Right kidney (tissue), 1 donor: ENCODE results near the gene BNC1.
A peak's percentile ranks its signal among the peaks of the same experiment; 100 is the strongest.
"Not testable (repeated sequence)": the region's sequence is repeated elsewhere in the genome, so short reads cannot be mapped to it uniquely, and the experiment has no call there.

ENCODE experiments used
- DNase-seq: peaks from one replicate; pipeline ENCODE4 v3.0.0-alpha.2; 2016

BNC1 gene

DNA sequence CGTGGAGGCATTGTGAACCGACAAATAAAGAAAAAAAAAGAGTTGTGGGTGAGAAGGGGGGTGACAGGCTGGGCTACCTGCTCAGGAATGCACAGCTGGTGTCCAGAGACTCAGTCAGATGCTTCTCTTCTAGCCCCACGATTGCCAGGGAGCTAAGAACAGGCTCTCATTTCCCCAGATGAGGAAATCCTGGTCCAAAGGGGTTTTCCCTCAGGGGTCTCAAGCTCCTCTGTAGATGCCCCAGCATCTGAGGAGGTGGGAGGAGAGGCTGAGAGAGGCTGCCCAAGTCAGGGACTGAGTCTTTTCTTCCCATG is 35.5 kb downstream of the BNC1 start:
- no peak for DNase-seq

GRCh38 chr15:83248151-83249029 is 36.1 kb downstream of the BNC1 start:
- DNase-seq, result peak; percentile 39

DNA sequence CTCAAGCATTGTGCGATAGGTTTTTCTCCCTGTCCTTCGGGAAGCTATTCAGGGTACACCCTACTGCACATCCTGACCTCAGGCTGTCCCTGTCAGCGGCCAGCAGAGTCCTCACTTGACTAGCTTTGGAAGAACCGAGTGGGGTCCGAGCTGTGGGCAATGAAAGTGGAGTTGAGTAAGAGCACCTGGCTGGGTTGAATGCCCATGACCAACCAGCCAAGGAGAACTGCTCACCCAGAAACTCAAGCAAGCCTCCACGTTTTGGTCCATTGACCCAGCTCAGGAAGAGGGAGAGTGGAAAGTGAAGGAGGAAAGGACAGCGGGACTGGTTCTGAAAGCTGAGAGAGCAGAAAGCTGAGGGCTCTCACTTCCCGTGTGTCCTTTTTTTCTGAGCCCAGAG is 40.8 kb downstream of the BNC1 start:
- DNase-seq, result no peak

- no peak for DNase-seq
Observed at GRCh38 chr15:83230242-83230641, 54.2 kb downstream of the BNC1 start.

DNA sequence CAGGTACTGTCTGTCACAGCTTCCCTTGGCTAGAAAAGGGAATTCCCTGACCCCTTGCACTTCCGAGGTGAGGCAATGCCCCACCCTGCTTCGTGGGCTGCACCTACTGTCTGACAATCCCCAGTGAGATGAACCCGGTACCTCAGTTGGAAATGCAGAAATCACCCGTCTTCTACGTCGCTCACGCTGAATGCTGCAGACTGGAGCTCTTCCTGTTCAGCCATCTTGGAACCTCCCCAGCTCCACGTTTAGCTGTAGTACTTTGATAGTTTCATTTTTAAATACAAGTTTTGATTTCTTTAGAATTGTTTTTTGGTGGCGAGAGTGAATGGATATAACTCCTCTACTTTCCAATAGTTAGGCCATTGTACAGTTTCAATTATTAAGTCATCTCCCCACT is 59.0 kb downstream of the BNC1 start:
- DNase-seq, result no peak

DNA sequence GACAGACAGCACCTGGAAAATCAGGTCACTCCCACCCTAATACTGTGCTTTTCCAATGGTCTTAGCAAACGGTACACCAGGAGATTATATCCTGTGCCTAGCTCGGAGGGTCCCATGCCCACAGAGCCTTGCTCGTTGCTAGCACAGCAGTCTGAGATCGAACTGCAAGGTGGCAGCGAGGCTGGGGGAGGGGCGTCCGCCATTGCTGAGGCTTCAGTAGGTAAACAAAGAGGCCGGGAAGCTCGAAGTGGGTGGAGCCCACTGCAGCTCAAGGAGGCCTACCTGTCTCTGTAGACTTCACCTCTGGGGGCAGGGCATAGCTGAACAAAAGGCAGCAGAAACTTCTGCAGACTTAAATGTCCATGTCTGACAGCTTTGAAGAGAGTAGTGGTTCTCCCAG is 62.7 kb downstream of the BNC1 start:
- DNase-seq, result not testable (repeated sequence)

- no peak for DNase-seq
Observed at GRCh38 chr15:83219026-83219425, 65.4 kb downstream of the BNC1 start.

- DNase-seq, result no peak
Observed at GRCh38 chr15:83215306-83215705, 69.2 kb downstream of the BNC1 start.

DNA sequence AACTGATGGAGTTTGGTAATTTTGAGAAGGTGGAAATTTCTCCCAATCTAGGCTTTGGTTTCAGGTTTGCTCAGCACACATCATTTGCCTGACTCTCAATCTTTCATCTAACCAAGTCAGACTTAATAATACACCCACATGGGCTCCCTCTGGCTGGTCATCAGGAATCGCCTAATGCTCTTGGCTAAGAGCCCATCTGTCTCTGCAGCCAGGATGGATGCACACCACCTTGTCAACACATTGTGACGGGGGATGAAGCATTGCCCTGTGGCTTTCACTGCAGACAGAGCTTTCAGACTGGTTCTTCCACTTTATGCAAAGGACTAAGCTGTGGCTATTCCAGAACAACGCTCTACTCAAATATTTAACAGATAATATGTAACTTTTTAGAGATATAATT is 73.8 kb downstream of the BNC1 start:
- DNase-seq, result no peak

- DNase-seq, result no peak
Observed at GRCh38 chr15:83209333-83209732, 75.1 kb downstream of the BNC1 start.

- DNase-seq, result no peak
Observed at GRCh38 chr15:83208367-83208661, 76.2 kb downstream of the BNC1 start.

GRCh38 chr15:83207660-83208366 is 76.7 kb downstream of the BNC1 start, which contains the start of gene HDGFL3:
Gene HDGFL3, minus strand, starts transcription at chr15:83207823. Its CDS starts 409 bp downstream, at chr15:83207414.
- peak; percentile 89 for DNase-seq

DNA sequence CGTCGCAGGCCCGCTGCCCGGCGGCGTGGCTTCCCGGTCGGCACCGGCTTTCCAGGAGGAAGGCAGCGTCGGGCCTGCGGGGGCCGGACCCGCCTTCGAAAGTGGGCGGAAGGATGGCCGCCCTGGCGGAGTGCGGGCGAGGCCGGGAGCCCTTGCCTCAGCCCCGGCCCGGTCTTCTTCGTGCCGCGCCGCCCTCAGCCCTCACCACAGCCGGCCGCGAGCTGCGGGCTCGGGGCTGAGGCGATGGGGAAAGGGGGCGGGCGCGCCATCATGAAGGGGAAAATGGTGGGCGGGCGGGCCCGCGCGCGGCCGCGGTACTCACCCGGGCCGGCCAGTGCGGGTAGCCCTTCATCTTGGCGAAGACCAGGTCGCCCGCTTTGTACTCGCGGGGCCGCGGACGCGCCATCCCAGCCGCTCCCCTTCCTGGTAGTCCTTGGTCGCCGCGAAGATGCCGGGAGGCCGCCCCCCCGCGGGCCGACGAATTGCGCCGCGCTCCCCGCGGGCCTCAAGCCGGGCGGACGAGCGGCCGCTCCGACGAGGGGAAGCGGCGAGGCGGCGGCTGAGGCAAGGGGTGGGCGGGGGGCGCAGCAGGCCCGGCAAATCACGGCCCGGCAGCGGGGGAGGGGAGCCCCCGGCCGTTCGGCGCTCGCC is 77.3 kb downstream of the BNC1 start:
- DNase-seq, result peak; percentile 94

- DNase-seq, result peak; percentile 91
Observed at GRCh38 chr15:83206526-83207008, 77.9 kb downstream of the BNC1 start.
